ENCODE measurements around the gene ADARB2. TPM values are rescaled to one million over a fixed set of nuclear protein-coding genes. Genes with fewer than 3 reads are reported as not detected.
"Not testable (repeated sequence)": the region's sequence is repeated elsewhere in the genome, so short reads cannot be mapped to it uniquely, and the experiment has no call there.

ADARB2 gene
- total RNA-seq, 4 donors from 2014 or later: 2.0 to 9.9 (median 5.1) TPM

GRCh38 chr10:1543596-1543995, 193.7 kb downstream of the ADARB2 start:
- peak in 1 of 3 donors; percentile 9 for DNase-seq
- TF ChIP-seq POLR2A (IDR thresholded peaks at IDR 0.05): no peak

GRCh38 chr10:1542941-1543340, 194.4 kb downstream of the ADARB2 start:
- Histone ChIP-seq H3K4me3 (no peak overlapping the region), H3K27me3 (no peaks in the 10 kb centered on the region)
- peak in 1 of 3 donors; percentile 34 for DNase-seq

More at GRCh38 chr10:1543596-1543995, 193.7 kb downstream of the ADARB2 start:
- Histone ChIP-seq H3K27ac (no peak overlapping the region), H3K4me1 (no peaks in the 10 kb centered on the region), H3K27me3 (no peaks in the 10 kb centered on the region), H3K36me3 (no peaks in the 10 kb centered on the region), H3K9me3 (no peaks in the 10 kb centered on the region), H3K4me3 (no peak overlapping the region)

GRCh38 chr10:1540144-1540543, 197.2 kb downstream of the ADARB2 start:
- no peak for TF ChIP-seq CTCF (IDR thresholded peaks at IDR 0.05)
- TF ChIP-seq POLR2A (IDR thresholded peaks at IDR 0.05): no peak
- Histone ChIP-seq H3K36me3 (no peaks in the 10 kb centered on the region), H3K9me3 (no peaks in the 10 kb centered on the region), H3K27ac (no peak overlapping the region), H3K4me1 (no peaks in the 10 kb centered on the region), H3K4me3 (no peak overlapping the region), H3K27me3 (no peaks in the 10 kb centered on the region)
- DNase-seq: peak in 2 of 3 donors; percentile 7 to 30

More at GRCh38 chr10:1542941-1543340, 194.4 kb downstream of the ADARB2 start:
- TF ChIP-seq POLR2A (IDR thresholded peaks at IDR 0.05) (no peak), CTCF (IDR thresholded peaks at IDR 0.05) (no peak)
- H3K36me3 ChIP-seq: no peaks in the 10 kb centered on the region
- no peaks in the 10 kb centered on the region for H3K9me3 ChIP-seq
- no peak overlapping the region for H3K27ac ChIP-seq
- H3K4me1 ChIP-seq: no peaks in the 10 kb centered on the region

- peak in 1 of 3 donors; percentile 18 for DNase-seq
- H3K9me3 ChIP-seq: no peaks in the 10 kb centered on the region
- no peaks in the 10 kb centered on the region for H3K36me3 ChIP-seq
- no peaks in the 10 kb centered on the region for H3K4me1 ChIP-seq
- H3K27me3 ChIP-seq: no peaks in the 10 kb centered on the region
- no peak overlapping the region for H3K27ac ChIP-seq
- TF ChIP-seq POLR2A (IDR thresholded peaks at IDR 0.05) (no peak), CTCF (IDR thresholded peaks at IDR 0.05) (no peak)
- no peak overlapping the region for H3K4me3 ChIP-seq
Measured at GRCh38 chr10:1539216-1539615, 198.1 kb downstream of the ADARB2 start.

- Histone ChIP-seq H3K36me3 (no peaks in the 10 kb centered on the region), H3K4me3 (no peak overlapping the region), H3K9me3 (no peaks in the 10 kb centered on the region), H3K4me1 (no peaks in the 10 kb centered on the region), H3K27me3 (no peaks in the 10 kb centered on the region), H3K27ac (no peak overlapping the region)
- TF ChIP-seq CTCF (IDR thresholded peaks at IDR 0.05): no peak
- no peak for TF ChIP-seq POLR2A (IDR thresholded peaks at IDR 0.05)
- peak in 1 of 3 donors; percentile 25 for DNase-seq
Measured at GRCh38 chr10:1538531-1539061, 198.7 kb downstream of the ADARB2 start.

- H3K36me3 ChIP-seq: no peaks in the 10 kb centered on the region
- peak in 1 of 3 donors; percentile 42 for DNase-seq
- no peak overlapping the region for H3K27ac ChIP-seq
- H3K4me1 ChIP-seq: no peaks in the 10 kb centered on the region
- no peaks in the 10 kb centered on the region for H3K9me3 ChIP-seq
- TF ChIP-seq POLR2A (IDR thresholded peaks at IDR 0.05): no peak
- TF ChIP-seq CTCF (IDR thresholded peaks at IDR 0.05): no peak
- H3K4me3 ChIP-seq: no peak overlapping the region
- H3K27me3 ChIP-seq: no peaks in the 10 kb centered on the region
Measured at GRCh38 chr10:1538121-1538520, 199.2 kb downstream of the ADARB2 start.

- H3K27me3 ChIP-seq, H3K27ac ChIP-seq, H3K9me3 ChIP-seq, H3K4me1 ChIP-seq, DNase-seq, H3K36me3 ChIP-seq, H3K4me3 ChIP-seq: not testable (repeated sequence)
Measured at GRCh38 chr10:1537449-1537848, 199.9 kb downstream of the ADARB2 start.

Measured in Peyer's patch (tissue), 4 donors.